Measurements from ENCODE around the gene MANBA. TPM values are rescaled to one million over a fixed set of nuclear protein-coding genes. Genes with fewer than 3 reads are reported as not detected.
A peak's percentile ranks its signal among the peaks of the same experiment; 100 is the strongest.

MANBA gene
- total RNA-seq, 2 experiments from 2014 or later = 9.8 to 11.0 TPM

GRCh38 chr4:102608190-102608589 is 152.6 kb downstream of the MANBA start:
- Mint-ChIP-seq H3K36me3 (ENCODE audit: low read depth) (peaks cover 71% of the 10 kb centered on the region), H3K27me3 (ENCODE audit: low read depth) (no peaks in the 10 kb centered on the region)

GRCh38 chr4:102606846-102607450 is 153.8 kb downstream of the MANBA start:
- CTCF ChIA-PET = interaction anchor here (1.1 to 1.8 kb wide), 3 partner anchors 16 to 493 kb away, joined by 3 to 6 read pairs (median 3); partner anchors contain the start of gene BDH2
- H3K9me3 Mint-ChIP-seq = no peaks in the 10 kb centered on the region
- intact Hi-C loops (cut with micrococcal nuclease) = no loop called here
- H3K36me3 Mint-ChIP-seq (ENCODE audit: low read depth) = peaks cover 70% of the 10 kb centered on the region
- peak overlapping the region; percentile 79 for H3K27ac Mint-ChIP-seq
- H3K4me1 Mint-ChIP-seq (ENCODE audit: low read depth) = peaks cover 54% of the 10 kb centered on the region
- no peaks in the 10 kb centered on the region for H3K27me3 Mint-ChIP-seq (ENCODE audit: low read depth)
- DNase-seq = no peak
- no peak overlapping the region for H3K4me3 Mint-ChIP-seq

More at GRCh38 chr4:102608190-102608589, 152.6 kb downstream of the MANBA start:
- H3K4me3 Mint-ChIP-seq = no peak overlapping the region
- CTCF ChIA-PET = interaction anchor here (1.0 kb wide), 1 partner anchor 77 kb away, joined by 4 read pairs; no protein-coding TSS in a partner anchor
- intact Hi-C loops (cut with micrococcal nuclease) = loop anchor here (1.0 kb wide), 2 partner anchors 9 to 107 kb away; partner anchors contain the start of gene NFKB1
- H3K4me1 Mint-ChIP-seq (ENCODE audit: low read depth) = peaks cover 65% of the 10 kb centered on the region
- DNase-seq = no peak
- H3K9me3 Mint-ChIP-seq = no peaks in the 10 kb centered on the region
- H3K27ac Mint-ChIP-seq = peak overlapping the region; percentile 79

- Mint-ChIP-seq H3K9me3 (no peaks in the 10 kb centered on the region), H3K4me1 (ENCODE audit: low read depth) (peaks cover 48% of the 10 kb centered on the region), H3K27ac (no peak overlapping the region), H3K36me3 (ENCODE audit: low read depth) (peaks cover 71% of the 10 kb centered on the region), H3K27me3 (ENCODE audit: low read depth) (no peaks in the 10 kb centered on the region), H3K4me3 (no peak overlapping the region)
- CTCF ChIA-PET = interaction anchor here (0.7 to 1.8 kb wide), 4 partner anchors 15 to 493 kb away, joined by 3 to 6 read pairs (median 4); partner anchors contain the start of gene BDH2
- intact Hi-C loops (cut with micrococcal nuclease) = no loop called here
- DNase-seq = no peak
Measured at GRCh38 chr4:102606261-102606660, 154.5 kb downstream of the MANBA start.

GRCh38 chr4:102604222-102604940 is 156.4 kb downstream of the MANBA start:
- H3K36me3 Mint-ChIP-seq (ENCODE audit: low read depth) = peaks cover 75% of the 10 kb centered on the region
- intact Hi-C loops (cut with micrococcal nuclease) = no loop called here
- H3K27ac Mint-ChIP-seq = peak overlapping the region; percentile 41
- no peaks in the 10 kb centered on the region for H3K27me3 Mint-ChIP-seq (ENCODE audit: low read depth)
- peaks cover 49% of the 10 kb centered on the region for H3K4me1 Mint-ChIP-seq (ENCODE audit: low read depth)
- H3K4me3 Mint-ChIP-seq = no peak overlapping the region
- no peaks in the 10 kb centered on the region for H3K9me3 Mint-ChIP-seq
- CTCF ChIA-PET = interaction anchor here (1.0 kb wide), 1 partner anchor 68 kb away, joined by 3 read pairs; no protein-coding TSS in a partner anchor
- no peak for DNase-seq

- intact Hi-C loops (cut with micrococcal nuclease) = no loop called here
- DNase-seq = no peak
- Mint-ChIP-seq H3K27me3 (ENCODE audit: low read depth) (no peaks in the 10 kb centered on the region), H3K27ac (no peak overlapping the region), H3K36me3 (ENCODE audit: low read depth) (peaks cover 74% of the 10 kb centered on the region), H3K4me1 (ENCODE audit: low read depth) (peaks cover 51% of the 10 kb centered on the region), H3K9me3 (no peaks in the 10 kb centered on the region), H3K4me3 (no peak overlapping the region)
- CTCF ChIA-PET = no interaction called here
Measured at GRCh38 chr4:102601586-102602227, 159.1 kb downstream of the MANBA start.

- Mint-ChIP-seq H3K36me3 (ENCODE audit: low read depth) (peaks cover 78% of the 10 kb centered on the region), H3K27ac (no peak overlapping the region), H3K4me1 (ENCODE audit: low read depth) (peaks cover 57% of the 10 kb centered on the region), H3K4me3 (no peak overlapping the region), H3K9me3 (no peaks in the 10 kb centered on the region), H3K27me3 (ENCODE audit: low read depth) (no peaks in the 10 kb centered on the region)
- CTCF ChIA-PET = interaction anchor here (0.7 kb wide), 1 partner anchor 12 kb away, joined by 3 read pairs; no protein-coding TSS in a partner anchor
- no peak for DNase-seq
- intact Hi-C loops (cut with micrococcal nuclease) = no loop called here
Measured at GRCh38 chr4:102600689-102601088, 160.1 kb downstream of the MANBA start.

GRCh38 chr4:102599886-102600285 is 160.9 kb downstream of the MANBA start:
- H3K27ac Mint-ChIP-seq = peak overlapping the region; percentile 58
- intact Hi-C loops (cut with micrococcal nuclease) = loop anchor here (1.0 to 2.0 kb wide), 6 partner anchors 8 to 78 kb away; no protein-coding TSS in a partner anchor
- no peak overlapping the region for H3K4me3 Mint-ChIP-seq
- H3K9me3 Mint-ChIP-seq = no peaks in the 10 kb centered on the region
- CTCF ChIA-PET = interaction anchor here (0.7 to 1.1 kb wide), 4 partner anchors 13 to 53 kb away, joined by 3 to 4 read pairs (median 4); no protein-coding TSS in a partner anchor
- peaks cover 63% of the 10 kb centered on the region for H3K4me1 Mint-ChIP-seq (ENCODE audit: low read depth)
- no peaks in the 10 kb centered on the region for H3K27me3 Mint-ChIP-seq (ENCODE audit: low read depth)
- peaks cover 77% of the 10 kb centered on the region for H3K36me3 Mint-ChIP-seq (ENCODE audit: low read depth)
- DNase-seq = no peak

- Mint-ChIP-seq H3K4me3 (no peak overlapping the region), H3K9me3 (no peaks in the 10 kb centered on the region), H3K36me3 (ENCODE audit: low read depth) (peaks cover 79% of the 10 kb centered on the region), H3K27me3 (ENCODE audit: low read depth) (no peaks in the 10 kb centered on the region), H3K27ac (peak overlapping the region; percentile 88), H3K4me1 (ENCODE audit: low read depth) (peaks cover 66% of the 10 kb centered on the region)
- no peak for DNase-seq
- CTCF ChIA-PET = interaction anchor here (0.7 to 1.1 kb wide), 4 partner anchors 13 to 53 kb away, joined by 3 to 4 read pairs (median 4); no protein-coding TSS in a partner anchor
- intact Hi-C loops (cut with micrococcal nuclease) = loop anchor here (1.0 to 2.0 kb wide), 6 partner anchors 9 to 77 kb away; no protein-coding TSS in a partner anchor
Measured at GRCh38 chr4:102599455-102599854, 161.3 kb downstream of the MANBA start.

GRCh38 chr4:102598762-102599374 is 161.9 kb downstream of the MANBA start:
- intact Hi-C loops (cut with micrococcal nuclease) = loop anchor here (1.0 to 2.0 kb wide), 6 partner anchors 9 to 77 kb away; no protein-coding TSS in a partner anchor
- DNase-seq = peak; percentile 61
- H3K27ac Mint-ChIP-seq = peak overlapping the region; percentile 88
- H3K9me3 Mint-ChIP-seq = no peaks in the 10 kb centered on the region
- H3K4me3 Mint-ChIP-seq = peak overlapping the region; percentile 25
- CTCF ChIA-PET = interaction anchor here (1.1 kb wide), 1 partner anchor 20 kb away, joined by 4 read pairs; no protein-coding TSS in a partner anchor
- peaks cover 81% of the 10 kb centered on the region for H3K36me3 Mint-ChIP-seq (ENCODE audit: low read depth)
- peaks cover 69% of the 10 kb centered on the region for H3K4me1 Mint-ChIP-seq (ENCODE audit: low read depth)
- no peaks in the 10 kb centered on the region for H3K27me3 Mint-ChIP-seq (ENCODE audit: low read depth)

GRCh38 chr4:102598086-102598761 is 162.5 kb downstream of the MANBA start:
- H3K36me3 Mint-ChIP-seq (ENCODE audit: low read depth) = peaks cover 78% of the 10 kb centered on the region
- no peaks in the 10 kb centered on the region for H3K27me3 Mint-ChIP-seq (ENCODE audit: low read depth)
- H3K27ac Mint-ChIP-seq = peak overlapping the region; percentile 88
- H3K4me3 Mint-ChIP-seq = peak overlapping the region; percentile 25
- intact Hi-C loops (cut with micrococcal nuclease) = loop anchor here (2.0 kb wide), 1 partner anchor 13 kb away; no protein-coding TSS in a partner anchor
- CTCF ChIA-PET = no interaction called here
- peak; percentile 36 for DNase-seq
- no peaks in the 10 kb centered on the region for H3K9me3 Mint-ChIP-seq
- peaks cover 67% of the 10 kb centered on the region for H3K4me1 Mint-ChIP-seq (ENCODE audit: low read depth)

GRCh38 chr4:102596532-102596931 is 164.2 kb downstream of the MANBA start:
- Mint-ChIP-seq H3K27me3 (ENCODE audit: low read depth) (no peaks in the 10 kb centered on the region), H3K27ac (peak overlapping the region; percentile 33), H3K36me3 (ENCODE audit: low read depth) (peaks cover 82% of the 10 kb centered on the region), H3K4me1 (ENCODE audit: low read depth) (peaks cover 83% of the 10 kb centered on the region), H3K4me3 (no peak overlapping the region), H3K9me3 (no peaks in the 10 kb centered on the region)
- intact Hi-C loops (cut with micrococcal nuclease) = no loop called here
- CTCF ChIA-PET = no interaction called here
- no peak for DNase-seq
